Small intestine (tissue), 7 donors: ENCODE data around the gene CYP2R1. TPM values are rescaled to one million over a fixed set of nuclear protein-coding genes. Genes with fewer than 3 reads are reported as not detected.

Experiments used
- DNase-seq, 2 donors: peaks; one replicate each; pipeline versions ENCODE4 v3.0.0 to v3.0.0-alpha.2; 2013
- FAIRE-seq: peaks from 2 replicates; lab custom pipeline; 2012; peaks lifted over from hg19 to GRCh38; lab: Jason Lieb, UNC
- H3K27ac ChIP-seq, 3 donors: one replicate each; pipeline ENCODE4 v1.5.1; 2013; ENCODE audit warnings: low read length in 2 of 3, mild to moderate bottlenecking in 2 of 3, control low read depth in 1 of 3, inconsistent platforms in 1 of 3, low read depth in 1 of 3, moderate library complexity in 1 of 3
- H3K27me3 ChIP-seq, 3 donors: one replicate each; pipeline ENCODE4 v1.6.1; 2013; ENCODE audit warnings: low read length in 3 of 3, inconsistent platforms in 1 of 3; ENCODE audit not compliant: control insufficient read depth in 3 of 3, insufficient read depth in 3 of 3
- H3K36me3 ChIP-seq, 3 donors: one replicate each; pipeline ENCODE4 v1.6.1; 2013; ENCODE audit warnings: low read length in 3 of 3, inconsistent platforms in 1 of 3, low read depth in 1 of 3, mild to moderate bottlenecking in 1 of 3, moderate library complexity in 1 of 3; ENCODE audit not compliant: control insufficient read depth in 3 of 3, insufficient read depth in 2 of 3
- H3K4me1 ChIP-seq, 3 donors: one replicate each; pipeline ENCODE4 v1.6.1; 2013; ENCODE audit warnings: low read length in 2 of 3, inconsistent platforms in 1 of 3, low read depth in 1 of 3, mild to moderate bottlenecking in 1 of 3, moderate library complexity in 1 of 3; ENCODE audit not compliant: control insufficient read depth in 3 of 3, insufficient read depth in 2 of 3
- H3K4me3 ChIP-seq, 3 donors: one replicate each; pipeline ENCODE4 v1.5.1; 2013; ENCODE audit warnings: low read length in 3 of 3, control low read depth in 1 of 3, inconsistent platforms in 1 of 3, low read depth in 1 of 3, mild to moderate bottlenecking in 1 of 3, moderate library complexity in 1 of 3
- H3K9me3 ChIP-seq, 2 donors: one replicate each; pipeline ENCODE4 v1.6.1; 2013; ENCODE audit warnings: low read depth in 1 of 2, low read length in 1 of 2; ENCODE audit not compliant: control insufficient read depth in 2 of 2, insufficient read depth in 1 of 2
- WGBS, 3 donors: extraction: QIAGEN DNeasy Blood & Tissue Kit; methylation state at CpG; one replicate each; pipeline ENCODE4 v1.1.7; 2013; 5-methylcytosine and 5-hydroxymethylcytosine counted together
- polyA plus RNA-seq, 4 donors: library from polyadenylated mRNA; stranded (reverse) in 3 of 4; unstranded in 1 of 4; fragments of 200-250 nt in 3 of 4; fragments of 120-200 nt in 1 of 4; gene quantifications; one replicate each; pipeline versions ENCODE4 v1.2.1 to v1.2.3, GENCODE V29; 2013
- donor health status: healthy with polysubstance abuse.
- donor health status: control.
- donor health status: control.
- donor health status: Bipolar disorder and iron deficiency.
- donor health status: healthy.

Gene CYP2R1
- polyA plus RNA-seq, 4 donors: 13.2 to 53.2 (median 25.8) TPM

GRCh38 chr11:14902650-14903350 lies 10.8 kb upstream of the CYP2R1 start:
- FAIRE-seq (no peak), DNase-seq (no peak)
- Histone ChIP-seq H3K27ac (no peak overlapping the region), H3K27me3 (no peaks in the 10 kb centered on the region), H3K36me3 (no peaks in the 10 kb centered on the region), H3K4me1 (peaks cover 0 to 12% (median 2%) of the 10 kb centered on the region in 3 donors), H3K9me3 (no peaks in the 10 kb centered on the region), H3K4me3 (no peak overlapping the region)
- 10 to 31% (median 24%) methylated on average over 1 of the region's 1 CpG for WGBS, 3 donors

DNA sequence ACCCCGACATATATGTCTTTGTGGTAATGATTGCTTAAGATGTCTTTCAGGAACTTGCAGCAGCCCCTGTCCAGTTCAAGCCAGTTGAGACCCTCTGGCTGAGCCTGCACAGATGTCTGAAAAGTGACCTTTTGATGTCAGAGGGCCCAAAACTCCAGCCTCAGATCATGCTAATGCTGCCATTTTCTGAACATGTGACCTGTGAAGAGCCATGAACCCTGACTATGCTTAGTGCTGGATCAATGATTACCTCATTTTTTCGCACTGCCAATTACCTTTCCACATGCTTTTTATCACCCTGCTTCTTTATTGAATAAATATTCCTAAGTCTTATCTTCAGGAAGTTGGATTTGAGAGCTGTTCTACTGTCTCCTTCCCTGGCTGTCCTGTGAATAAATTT lies 6.9 kb upstream of the CYP2R1 start:
- H3K4me1 ChIP-seq: peaks cover 0 to 5% (median 0%) of the 10 kb centered on the region in 3 donors
- FAIRE-seq (no peak), DNase-seq (peak; percentile 30 to 45)
- H3K4me3 ChIP-seq: no peak overlapping the region
- 55 to 70% (median 55%) methylated on average over 2 of the region's 2 CpGs for WGBS, 3 donors
- no peaks in the 10 kb centered on the region for H3K9me3 ChIP-seq
- H3K36me3 ChIP-seq: no peaks in the 10 kb centered on the region
- no peaks in the 10 kb centered on the region for H3K27me3 ChIP-seq
- no peak overlapping the region for H3K27ac ChIP-seq

GRCh38 chr11:14898355-14898754 lies 6.3 kb upstream of the CYP2R1 start:
- FAIRE-seq: no peak
- Histone ChIP-seq H3K36me3 (no peaks in the 10 kb centered on the region), H3K4me1 (peaks cover 0 to 5% (median 0%) of the 10 kb centered on the region in 3 donors), H3K9me3 (peaks cover 0 to 1% of the 10 kb centered on the region in 2 donors), H3K4me3 (no peak overlapping the region), H3K27me3 (no peaks in the 10 kb centered on the region), H3K27ac (no peak overlapping the region)
- WGBS, 3 donors: 75 to 94% (median 90%) methylated on average over 3 of the region's 3 CpGs
- no peak for DNase-seq

- 68 to 76% (median 71%) methylated on average over 5 of the region's 5 CpGs for WGBS, 3 donors
Measured at GRCh38 chr11:14894657-14895598, 2.9 kb upstream of the CYP2R1 start.

DNA sequence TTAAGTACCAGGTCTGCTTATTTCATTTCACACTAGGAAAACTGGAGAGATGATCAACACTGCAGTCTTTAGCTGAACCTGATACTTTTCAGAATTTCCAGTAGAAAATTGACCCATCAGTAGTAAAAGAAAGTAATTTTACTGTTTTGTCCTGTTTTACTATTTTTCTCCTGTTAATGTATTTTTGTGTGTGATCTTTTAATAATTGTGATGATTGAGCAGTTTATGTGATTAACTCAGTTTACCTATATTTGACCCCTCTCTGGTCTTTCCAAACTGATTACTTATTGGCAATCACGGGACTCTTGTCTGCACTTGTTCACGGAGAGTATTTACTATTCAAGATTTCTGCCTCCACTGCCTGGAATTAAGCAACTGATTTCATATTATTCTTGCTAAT lies 546 bp upstream of the CYP2R1 start:
- DNase-seq: no peak
- Histone ChIP-seq H3K36me3 (no peaks in the 10 kb centered on the region), H3K27me3 (no peaks in the 10 kb centered on the region), H3K27ac (peak overlapping the region in 2 of 3 donors; percentile 86 to 92), H3K9me3 (peaks cover 0 to 2% of the 10 kb centered on the region in 2 donors), H3K4me1 (peaks cover 2 to 6% (median 2%) of the 10 kb centered on the region in 3 donors), H3K4me3 (peak overlapping the region in 1 of 3 donors; percentile 88)
- 60 to 84% (median 66%) methylated on average over 2 of the region's 2 CpGs for WGBS, 3 donors
- FAIRE-seq: no peak

More at GRCh38 chr11:14894657-14895598, 2.9 kb upstream of the CYP2R1 start:
- no peak overlapping the region for H3K4me3 ChIP-seq
- FAIRE-seq (no peak), DNase-seq (no peak)
- no peak overlapping the region for H3K27ac ChIP-seq
- peaks cover 0 to 2% of the 10 kb centered on the region in 2 donors for H3K9me3 ChIP-seq
- no peaks in the 10 kb centered on the region for H3K27me3 ChIP-seq
- peaks cover 0 to 11% (median 0%) of the 10 kb centered on the region in 3 donors for H3K4me1 ChIP-seq
- no peaks in the 10 kb centered on the region for H3K36me3 ChIP-seq

- FAIRE-seq: no peak
- Histone ChIP-seq H3K4me3 (peak overlapping the region; percentile 63 to 88 (median 70)), H3K36me3 (no peaks in the 10 kb centered on the region), H3K4me1 (peaks cover 5 to 10% (median 5%) of the 10 kb centered on the region in 3 donors), H3K9me3 (peaks cover 0 to 6% of the 10 kb centered on the region in 2 donors), H3K27ac (peak overlapping the region; percentile 86 to 97 (median 92)), H3K27me3 (no peaks in the 10 kb centered on the region)
- 0 to 1% (median 0%) methylated on average over 54 to 67 of the region's 67 CpGs for WGBS, 3 donors
- DNase-seq: peak; percentile 92 to 96
Measured at GRCh38 chr11:14891143-14892035, 642 bp downstream of the CYP2R1 start.

DNA sequence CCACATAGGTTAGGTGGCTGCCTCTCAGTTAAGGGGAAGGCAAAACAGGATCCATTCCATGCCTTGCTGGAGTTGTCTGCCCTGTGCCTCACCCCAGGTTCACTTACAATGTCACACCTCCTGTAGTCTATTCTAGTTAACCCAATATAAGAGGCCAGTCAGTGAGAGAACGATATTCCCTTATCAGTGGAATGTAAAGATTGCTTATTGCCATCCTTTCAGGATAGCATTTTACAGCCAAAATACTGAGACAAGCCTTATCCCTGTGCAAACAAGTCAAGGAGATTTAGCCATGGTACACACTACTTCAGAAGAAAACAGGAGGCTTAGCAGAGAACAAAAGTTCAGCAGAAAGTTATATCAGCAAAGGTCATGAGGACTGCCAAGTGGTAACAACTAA lies 5.5 kb downstream of the CYP2R1 start:
- DNase-seq: peak; percentile 59 to 61
- no peak overlapping the region for H3K27ac ChIP-seq
- FAIRE-seq: no peak

More for the DNA sequence above, 5.5 kb downstream of the CYP2R1 start:
- no peaks in the 10 kb centered on the region for H3K27me3 ChIP-seq
- no peak overlapping the region for H3K4me3 ChIP-seq
- H3K36me3 ChIP-seq: peaks cover 0 to 2% (median 2%) of the 10 kb centered on the region in 3 donors
- H3K9me3 ChIP-seq: peaks cover 0 to 4% of the 10 kb centered on the region in 2 donors
- WGBS, 3 donors: 7 to 49% (median 23%) methylated on average over 1 of the region's 1 CpG
- H3K4me1 ChIP-seq: peaks cover 5 to 19% (median 7%) of the 10 kb centered on the region in 3 donors
